HS-27A (cell line): Measurements from ENCODE around the gene PTMA.

Experiments used
- DNase-seq: peaks from one replicate; pipeline ENCODE4 v3.0.0-alpha.2; 2012; ENCODE audit warnings: low read depth, missing footprints

Gene PTMA

GRCh38 chr2:231676243-231676642 is 32.1 kb upstream of the PTMA start:
- DNase-seq, result no peak

- DNase-seq, result peak; percentile 34
These were observed 30.7 kb upstream of the PTMA start for GRCh38 chr2:231677632-231678104.

- no peak for DNase-seq
These were observed 28.4 kb upstream of the PTMA start for GRCh38 chr2:231679908-231680284.

GRCh38 chr2:231680285-231680991 is 27.9 kb upstream of the PTMA start:
- DNase-seq, result no peak

DNA sequence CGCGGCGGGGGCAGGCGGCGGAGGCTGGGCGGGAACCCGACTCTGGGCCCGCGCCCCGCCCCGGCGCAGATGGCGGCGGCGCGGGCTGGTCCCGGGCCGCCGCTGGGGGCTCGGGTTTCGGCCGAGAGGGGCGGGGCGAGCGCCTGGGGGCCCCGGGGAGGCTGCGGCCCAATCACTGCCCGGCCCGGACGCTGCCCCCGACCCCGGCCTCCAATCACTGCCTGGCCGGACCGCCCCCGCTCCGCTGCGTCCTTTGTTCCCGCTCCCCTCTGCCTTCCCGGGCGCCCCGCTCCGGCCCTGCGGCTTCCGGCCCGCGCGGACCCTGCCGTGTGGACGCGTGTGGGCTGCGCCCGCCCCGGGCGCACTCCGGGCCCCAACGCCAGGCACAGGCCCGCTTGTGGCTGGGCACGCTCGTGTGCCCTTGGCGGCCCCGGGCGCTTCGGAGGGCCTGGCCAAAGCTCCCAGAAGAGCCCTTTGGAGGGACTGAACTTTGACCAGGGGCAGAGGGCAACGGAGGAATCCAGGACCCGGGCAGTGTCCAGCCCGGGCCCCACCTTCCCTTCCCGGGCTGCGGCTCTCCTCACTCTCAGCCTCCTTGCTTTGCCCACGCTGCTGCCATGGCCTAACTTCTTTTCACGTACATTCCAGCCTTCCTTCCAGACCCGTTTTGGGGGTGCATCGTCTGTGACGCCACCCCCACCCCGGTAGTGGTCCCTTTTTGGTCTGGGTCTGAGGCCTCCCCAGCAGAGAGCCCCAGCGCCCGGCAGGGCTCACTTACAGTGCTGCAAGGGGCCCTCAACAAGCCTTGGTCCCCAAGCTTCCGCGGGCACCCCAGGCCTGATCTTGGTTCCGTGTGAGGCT is 27.1 kb upstream of the PTMA start:
- DNase-seq, result peak; percentile 27

- no peak for DNase-seq
These were observed 25.6 kb upstream of the PTMA start for GRCh38 chr2:231682603-231683291.

DNA sequence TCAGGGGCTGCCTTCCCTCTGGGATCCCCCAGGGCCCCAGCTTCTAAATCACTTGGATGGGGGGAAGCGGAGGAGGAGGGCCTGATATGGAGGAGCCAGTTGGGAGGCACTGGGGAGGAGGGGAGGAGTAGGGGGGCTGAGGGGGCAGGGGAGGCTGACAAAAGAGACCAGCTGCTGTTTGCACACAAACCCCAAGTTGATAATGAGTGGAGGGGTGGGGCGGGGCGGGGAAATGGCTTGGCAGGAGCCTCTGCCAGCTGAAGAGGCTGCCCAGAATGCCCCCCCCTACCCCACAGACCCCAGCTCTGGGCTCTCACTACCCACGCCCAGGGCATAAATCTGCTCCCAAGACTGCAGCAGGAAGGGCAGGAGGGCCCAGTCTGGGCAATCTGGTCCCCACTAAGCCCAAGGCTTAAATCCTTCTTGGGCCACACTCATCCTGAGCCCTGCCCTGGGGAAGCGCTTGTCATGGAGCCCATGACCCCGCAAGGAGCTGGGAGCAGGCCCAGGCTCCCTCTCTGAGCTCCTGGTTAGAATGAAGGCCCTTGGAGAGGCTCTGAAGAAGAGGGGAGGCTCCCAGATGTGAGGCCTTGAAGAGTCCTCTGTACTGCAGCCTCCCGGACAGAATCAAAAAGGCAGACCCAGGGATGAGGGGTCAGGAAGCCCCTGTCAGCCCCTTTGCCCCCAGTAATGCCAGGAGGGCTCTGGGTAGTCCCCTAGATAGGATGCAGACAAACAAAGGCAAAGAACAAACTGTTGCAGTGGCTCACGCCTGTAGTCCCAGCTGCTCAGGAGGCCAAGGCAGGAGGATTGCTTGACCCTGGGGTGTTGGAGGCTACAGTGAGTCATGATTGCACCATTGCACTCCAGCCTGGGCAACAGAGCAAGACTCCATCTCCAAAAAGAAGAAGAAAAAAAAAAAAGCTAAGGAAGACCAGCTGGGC is 24.8 kb upstream of the PTMA start:
- no peak for DNase-seq

DNA sequence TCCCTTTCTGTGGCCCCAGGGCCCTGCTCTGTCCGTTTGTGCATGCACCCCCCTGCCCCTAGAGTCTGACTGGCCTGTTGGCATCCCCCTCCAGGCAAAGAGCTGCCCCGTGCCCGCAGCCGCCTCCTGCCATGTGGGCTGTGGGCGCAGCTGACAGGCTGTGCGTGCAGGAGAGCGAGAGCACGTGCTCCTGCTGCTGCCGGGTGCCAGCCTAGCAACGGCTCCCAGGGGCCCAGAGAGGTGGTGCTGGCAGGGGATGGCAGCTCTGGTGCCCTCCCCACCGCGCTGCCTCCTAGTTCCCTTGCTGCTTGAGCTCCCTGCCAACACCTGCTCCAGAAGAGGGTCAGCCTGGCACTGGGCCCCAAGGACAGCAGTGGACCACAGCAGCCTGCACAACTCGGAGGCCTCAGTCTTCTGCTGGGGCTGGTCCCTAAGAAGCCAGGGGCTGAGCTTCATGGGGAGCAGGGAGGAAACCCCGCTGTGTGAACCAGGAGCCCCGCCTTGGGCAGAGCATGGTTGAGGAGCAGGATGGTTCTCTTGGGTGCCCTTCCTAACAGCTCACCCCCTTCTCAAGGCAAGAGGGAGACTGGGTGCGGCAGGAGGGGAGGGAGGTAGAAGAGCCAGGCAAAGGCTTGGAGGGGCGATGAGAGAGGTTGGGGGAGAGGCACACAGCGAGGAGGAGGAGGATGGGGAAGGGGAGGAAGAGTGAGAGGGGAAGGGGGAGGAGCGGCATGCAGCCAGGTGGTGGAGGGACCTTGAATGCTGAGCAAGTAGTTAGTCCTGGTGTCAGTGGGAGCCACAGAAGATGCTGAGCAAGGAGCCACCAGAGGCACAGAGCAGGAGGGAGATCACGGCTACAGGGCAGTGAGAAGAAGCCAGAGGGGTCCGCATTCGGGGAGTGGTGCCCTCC is 23.8 kb upstream of the PTMA start:
- DNase-seq, result no peak

DNA sequence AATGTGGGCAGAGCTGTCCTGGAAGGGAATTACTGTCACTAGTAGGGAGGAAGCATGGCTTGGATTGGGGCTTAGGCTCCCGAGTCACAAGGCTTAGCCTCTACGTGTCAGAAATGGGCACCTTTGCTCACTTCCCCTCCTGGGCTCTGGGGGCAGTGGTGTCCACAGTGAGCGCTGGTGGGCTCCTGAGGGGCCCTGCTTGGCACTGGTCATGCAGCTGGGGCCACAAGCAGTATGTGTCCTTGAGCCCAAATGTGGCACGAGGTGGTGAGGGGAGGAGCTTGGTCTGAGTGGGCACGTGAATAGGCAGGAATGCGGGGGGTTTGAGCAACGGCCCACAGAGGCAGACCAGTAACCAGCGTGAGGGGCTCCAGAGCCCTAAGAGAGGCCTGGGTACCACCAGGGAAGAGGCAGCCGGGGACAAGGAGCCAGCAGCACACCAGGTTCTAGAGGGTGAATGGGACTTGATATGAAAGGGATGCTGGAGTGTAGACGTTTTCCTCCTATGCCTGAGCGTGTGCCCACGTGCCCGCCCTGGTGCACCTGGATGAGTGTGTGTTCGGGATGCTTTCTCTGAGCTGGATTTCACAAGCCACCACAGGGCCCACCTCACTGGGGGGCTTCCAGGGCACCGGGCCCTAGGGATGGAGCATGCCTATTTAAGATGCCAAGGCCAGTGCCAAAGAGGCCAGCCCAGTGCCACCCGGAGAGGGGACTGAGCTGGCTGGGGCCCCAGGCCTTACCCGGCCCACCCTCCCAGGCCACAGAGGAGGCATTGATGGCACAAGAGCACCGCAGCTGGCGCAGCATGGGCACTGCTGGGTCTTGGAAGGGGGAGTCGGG is 22.8 kb upstream of the PTMA start:
- DNase-seq, result no peak

GRCh38 chr2:231686192-231687100 is 21.9 kb upstream of the PTMA start:
- no peak for DNase-seq

DNA sequence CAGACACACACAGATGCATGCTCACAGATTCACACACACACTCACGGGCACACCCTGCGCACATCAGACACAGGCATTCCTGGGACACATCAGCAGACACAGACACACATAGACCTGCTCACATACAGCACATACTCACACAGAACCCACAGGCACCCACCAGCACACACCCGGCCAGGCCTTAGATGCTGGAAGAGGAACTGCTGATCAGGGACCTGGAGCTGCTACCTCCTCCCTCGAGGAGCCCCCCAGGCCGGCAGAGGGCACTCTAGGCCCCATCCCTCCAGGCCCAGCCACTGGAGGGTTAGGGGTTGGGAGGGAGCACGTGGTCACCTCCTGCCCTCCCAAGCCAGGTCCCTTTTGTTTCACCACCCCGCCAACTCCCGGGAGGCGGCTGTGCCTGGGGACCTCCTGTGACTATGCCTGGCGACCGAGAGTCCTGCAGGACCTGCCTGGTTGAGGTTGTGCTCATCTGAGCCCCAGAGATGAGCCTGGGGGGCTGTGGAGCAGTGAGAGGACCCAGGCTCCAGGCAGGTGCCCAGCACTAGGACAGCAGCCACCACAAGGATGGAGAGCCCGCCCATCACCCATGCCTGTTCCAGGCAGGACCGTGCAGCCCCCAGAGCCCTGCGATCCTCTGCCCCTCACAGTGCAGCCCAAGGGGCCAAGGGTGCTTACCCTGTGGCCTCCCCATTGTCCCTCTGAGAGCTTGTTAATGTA is 21.0 kb upstream of the PTMA start:
- DNase-seq, result no peak

GRCh38 chr2:231687961-231688360 is 20.4 kb upstream of the PTMA start:
- DNase-seq, result no peak

DNA sequence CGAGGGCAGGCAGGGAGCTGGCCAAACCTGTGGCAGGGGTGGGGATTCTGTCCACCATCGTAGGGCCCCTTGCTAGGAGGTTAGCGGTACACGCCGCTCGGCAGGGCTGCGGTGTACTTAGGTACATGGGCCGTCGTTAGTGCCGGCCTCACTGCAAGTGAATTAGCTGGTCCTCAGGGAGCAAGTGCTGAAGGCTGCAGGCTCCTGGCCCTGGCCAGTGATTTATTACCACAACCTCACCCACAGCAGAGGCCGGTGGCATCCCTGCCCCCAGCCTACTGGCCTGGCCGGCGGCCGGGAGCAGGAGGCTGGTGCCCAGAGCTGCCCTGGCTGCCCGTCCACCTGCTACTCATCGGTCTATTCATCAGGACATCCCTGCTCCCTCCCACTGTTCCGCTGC is 19.6 kb upstream of the PTMA start:
- no peak for DNase-seq

DNA sequence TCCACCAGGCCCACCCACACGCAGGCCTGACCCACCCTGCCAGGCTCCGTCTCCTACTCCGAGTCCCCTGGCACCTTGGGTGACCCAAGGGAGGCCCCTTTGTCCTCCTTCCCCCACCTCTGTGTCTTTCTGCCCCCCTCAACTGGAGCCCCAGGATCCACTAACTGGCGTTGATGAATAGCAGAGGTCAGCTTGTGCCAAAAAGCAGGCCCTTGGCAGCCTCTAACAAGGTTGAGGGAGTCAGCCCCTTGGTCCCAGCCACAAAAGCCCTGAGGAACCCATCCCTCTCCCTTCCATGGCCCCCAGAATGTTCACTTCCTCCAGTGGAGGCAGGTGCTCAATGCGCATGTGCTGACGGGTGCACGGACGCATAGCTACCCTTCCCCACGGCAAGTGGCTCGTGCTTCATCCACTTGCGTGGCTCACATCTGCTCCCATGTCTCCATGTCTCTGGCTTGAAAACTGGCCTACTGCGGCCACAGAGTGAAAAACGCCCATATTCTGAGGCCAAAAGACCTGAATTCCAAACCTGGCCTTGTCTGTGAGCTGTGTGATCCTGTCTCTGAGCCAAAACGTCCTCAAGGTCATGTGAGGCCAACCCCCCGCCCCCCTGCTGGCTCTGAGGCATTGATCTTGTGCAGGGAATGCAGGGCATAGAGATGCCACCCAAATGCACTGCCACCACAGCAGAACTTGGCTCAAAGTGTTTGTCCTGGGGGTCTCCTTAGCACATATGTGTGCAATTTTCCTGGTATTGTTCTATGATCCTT is 19.0 kb upstream of the PTMA start:
- DNase-seq, result no peak

- no peak for DNase-seq
These were observed 17.0 kb upstream of the PTMA start for GRCh38 chr2:231691251-231691772.

DNA sequence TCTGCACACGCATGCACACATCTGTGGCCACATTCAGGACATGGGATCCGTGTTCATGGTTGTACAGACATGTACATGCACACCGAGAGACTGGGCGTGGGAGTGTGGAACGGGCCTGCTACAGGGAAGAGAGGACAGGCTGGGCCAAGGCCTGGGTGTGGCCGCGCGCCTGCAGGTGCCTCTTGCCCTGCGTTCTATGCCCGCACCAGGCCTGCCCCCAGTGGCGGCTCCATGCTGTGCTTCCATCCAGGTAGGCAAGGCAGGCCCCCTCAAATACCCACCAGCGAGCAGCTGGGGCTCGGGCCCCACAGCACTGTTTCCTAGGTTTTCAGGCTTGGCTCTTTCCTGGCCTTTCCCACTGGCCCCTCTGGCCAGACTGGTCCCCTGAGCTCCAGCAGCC is 15.5 kb upstream of the PTMA start:
- no peak for DNase-seq

- DNase-seq, result no peak
These were observed 14.4 kb upstream of the PTMA start for GRCh38 chr2:231693956-231694355.
